ENCODE measurements around the gene RTN4IP1.
"Not testable (repeated sequence)": the region's sequence is repeated elsewhere in the genome, so short reads cannot be mapped to it uniquely, and the experiment has no call there.

Gene RTN4IP1

DNA sequence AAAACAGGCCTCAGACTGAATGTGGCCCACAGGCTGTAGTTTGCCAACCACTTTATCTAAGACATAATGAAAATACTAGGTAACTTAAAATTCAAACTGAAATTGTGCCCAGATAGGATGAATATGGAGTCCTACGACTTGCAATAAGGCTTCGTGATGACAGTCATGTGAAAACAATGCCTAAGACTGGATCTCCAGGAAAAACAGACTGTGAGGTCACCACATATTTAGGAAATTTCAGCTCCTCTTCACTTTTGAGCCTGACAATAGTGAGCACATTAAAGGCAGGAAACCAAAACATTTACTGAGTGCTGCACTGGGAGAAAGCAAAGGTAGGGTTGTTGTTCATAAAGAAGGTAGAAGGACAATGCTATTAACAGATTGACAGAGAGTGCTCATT lies 50.0 kb downstream of the RTN4IP1 start:
- no peak for DNase-seq

- peak; percentile 62 for DNase-seq
Observed at GRCh38 chr6:106574741-106575458, 54.4 kb downstream of the RTN4IP1 start.

GRCh38 chr6:106572875-106573585 lies 56.3 kb downstream of the RTN4IP1 start:
- DNase-seq: no peak

- DNase-seq: no peak
Observed at GRCh38 chr6:106572436-106572835, 56.9 kb downstream of the RTN4IP1 start.

- no peak for DNase-seq
Observed at GRCh38 chr6:106569428-106569827, 59.9 kb downstream of the RTN4IP1 start.

DNA sequence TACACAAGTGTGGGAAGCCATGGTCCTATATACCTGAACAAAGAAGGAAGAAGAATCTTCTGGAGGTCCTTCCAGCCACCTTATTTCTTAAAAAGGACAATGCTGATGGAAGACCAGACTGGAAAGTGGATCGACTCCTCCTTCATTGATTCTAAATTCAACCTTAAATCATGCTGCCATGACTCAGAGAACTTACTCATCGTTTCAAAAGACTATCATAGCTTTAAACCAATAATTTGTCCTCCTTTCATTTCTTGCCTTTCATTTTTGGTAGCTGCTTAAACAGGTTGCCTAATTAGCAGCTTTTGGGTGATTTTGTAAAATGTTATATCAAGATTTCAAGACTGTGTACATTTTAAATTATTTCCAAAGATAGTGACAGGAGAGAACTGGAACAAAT lies 60.8 kb downstream of the RTN4IP1 start:
- no peak for DNase-seq

GRCh38 chr6:106564476-106564875 lies 64.8 kb downstream of the RTN4IP1 start:
- no peak for DNase-seq

DNA sequence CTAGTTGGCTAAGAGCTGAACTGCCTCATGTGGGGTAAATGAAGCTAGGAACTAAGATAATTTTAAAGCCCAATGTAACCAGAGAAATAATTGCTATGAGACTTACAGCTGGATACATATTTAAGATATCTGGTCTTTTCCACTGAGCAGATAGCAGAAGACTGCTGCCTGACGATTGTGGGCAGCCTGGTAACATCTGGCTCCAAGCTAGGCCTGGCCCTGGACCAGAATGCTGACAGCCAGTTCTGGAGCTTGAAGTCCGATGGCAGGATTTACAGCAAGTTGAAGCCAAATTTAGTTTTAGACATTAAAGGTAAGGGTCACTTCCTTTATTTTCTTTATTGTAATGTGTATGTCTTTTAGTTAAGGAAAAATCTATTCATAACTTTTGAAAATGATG lies 65.7 kb downstream of the RTN4IP1 start:
- no peak for DNase-seq

DNA sequence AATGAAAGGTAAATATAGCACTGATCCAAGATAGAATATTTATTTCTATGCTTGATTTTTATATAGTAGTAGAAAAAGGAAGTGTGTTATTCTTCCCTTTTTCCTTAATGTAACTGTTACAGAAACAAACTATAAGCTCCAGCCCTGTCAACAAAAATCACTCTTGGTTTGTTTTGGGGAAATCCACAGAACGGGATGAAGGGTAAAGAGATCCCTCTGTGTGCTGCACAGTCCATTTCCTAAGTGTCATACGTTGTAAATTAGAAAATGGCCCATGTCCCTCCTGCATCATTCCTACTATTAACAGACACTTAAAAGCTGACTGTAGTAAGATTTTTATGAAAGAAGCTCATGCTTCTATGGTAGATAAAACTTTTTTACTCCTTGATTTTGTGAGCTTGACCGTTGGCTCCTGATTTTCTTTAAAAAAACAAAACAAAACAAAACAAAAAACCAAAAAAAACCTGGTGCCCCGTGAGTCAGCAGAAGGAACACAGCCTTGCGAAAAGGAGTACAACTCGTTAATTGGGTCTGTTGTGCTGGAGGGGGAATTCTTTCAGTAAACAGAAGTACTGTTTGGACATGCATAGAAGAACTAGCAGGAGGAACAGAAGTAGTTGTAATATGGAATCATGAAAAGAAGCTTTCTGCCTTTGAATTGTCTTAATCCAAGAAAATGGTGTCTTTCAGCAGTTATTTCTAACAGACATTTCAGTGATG lies 67.5 kb downstream of the RTN4IP1 start:
- DNase-seq: no peak

GRCh38 chr6:106560996-106561685 lies 68.2 kb downstream of the RTN4IP1 start:
- DNase-seq: peak; percentile 34

- DNase-seq: not testable (repeated sequence)
Observed at GRCh38 chr6:106559659-106560058, 69.6 kb downstream of the RTN4IP1 start.

GRCh38 chr6:106558364-106558763 lies 70.9 kb downstream of the RTN4IP1 start:
- DNase-seq: no peak

DNA sequence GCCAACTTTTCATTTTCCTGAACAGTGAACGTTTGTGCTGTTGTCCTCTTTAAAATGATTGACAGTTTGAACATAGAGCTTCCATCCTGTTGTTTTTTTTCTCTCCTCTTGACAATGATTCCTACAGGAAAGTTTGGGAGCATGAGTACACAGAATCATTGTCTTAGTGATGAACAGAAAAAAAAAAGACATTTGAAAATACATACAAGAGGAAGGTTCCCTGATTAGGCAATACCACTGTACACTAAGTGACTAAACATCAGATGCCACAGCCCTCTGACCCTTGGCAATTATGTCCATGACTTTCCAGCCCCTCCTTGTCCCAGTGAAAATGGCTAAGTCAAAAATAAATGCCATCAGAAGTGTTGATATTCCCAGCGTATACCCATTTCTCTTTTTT lies 71.5 kb downstream of the RTN4IP1 start:
- DNase-seq: no peak

- peak; percentile 51 for DNase-seq
Observed at GRCh38 chr6:106556368-106556960, 72.8 kb downstream of the RTN4IP1 start.

DNA sequence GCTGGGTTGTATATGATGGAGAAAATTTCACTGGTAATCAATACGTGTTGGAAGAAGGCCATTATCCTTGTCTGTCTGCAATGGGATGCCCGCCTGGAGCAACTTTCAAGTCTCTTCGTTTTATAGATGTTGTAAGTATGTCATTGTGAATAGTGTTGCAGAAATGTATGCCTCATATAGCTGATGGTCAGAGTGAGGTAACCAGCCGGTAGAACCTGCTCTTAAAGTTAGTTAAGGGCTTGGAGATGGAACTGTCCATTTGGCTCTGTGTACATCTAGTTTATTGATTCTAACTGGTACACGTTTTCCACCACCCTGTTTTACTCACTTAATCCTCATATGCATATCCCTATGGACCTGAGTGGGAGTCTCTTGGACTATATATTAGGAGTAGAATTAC lies 73.5 kb downstream of the RTN4IP1 start:
- no peak for DNase-seq

GRCh38 chr6:106553440-106553839 lies 75.9 kb downstream of the RTN4IP1 start:
- DNase-seq: no peak

GRCh38 chr6:106551155-106551554 lies 78.1 kb downstream of the RTN4IP1 start:
- DNase-seq: no peak

- DNase-seq: no peak
Observed at GRCh38 chr6:106549521-106549920, 79.8 kb downstream of the RTN4IP1 start.

- not testable (repeated sequence) for DNase-seq
Observed at GRCh38 chr6:106548926-106549455, 80.3 kb downstream of the RTN4IP1 start.

- peak; percentile 52 for DNase-seq
Observed at GRCh38 chr6:106547601-106548453, 81.5 kb downstream of the RTN4IP1 start.

Measured in fibroblast of skin of scalp (primary cell).